Neural progenitor cell (in vitro differentiated cells): ENCODE measurements around the gene RNU5D-1. TPM values are rescaled to one million over a fixed set of nuclear protein-coding genes. Genes with fewer than 3 reads are reported as not detected.

ENCODE experiments used
- DNase-seq: peaks from one replicate; pipeline ENCODE4 v3.0.0-alpha.2; 2016; ENCODE audit warnings: low spot score
- H2AFZ ChIP-seq: fragments of 200-600 bp; sonication (generic); replicated peaks from 2 replicates; pipeline ENCODE4 v1.6.1; 2016; ENCODE audit warnings: antibody characterized with exemption
- H3F3A ChIP-seq: fragments of 200-600 bp; sonication (generic); 2 replicates; pipeline ENCODE4 v1.6.1; 2016; ENCODE audit warnings: antibody characterized with exemption, low read depth
- H3K27ac ChIP-seq: fragments of 200-600 bp; sonication (generic); 2 replicates; pipeline ENCODE4 v1.5.1; 2016; ENCODE audit warnings: mild to moderate bottlenecking
- H3K27me3 ChIP-seq: fragments of 200-600 bp; sonication (generic); 2 replicates; pipeline ENCODE4 v1.6.1; 2016; ENCODE audit warnings: mild to moderate bottlenecking, moderate library complexity
- H3K36me3 ChIP-seq: fragments of 200-600 bp; sonication (generic); 2 replicates; pipeline ENCODE4 v1.5.1; 2016
- H3K4me1 ChIP-seq: fragments of 200-600 bp; sonication (generic); 2 replicates; pipeline ENCODE4 v1.6.1; 2016; ENCODE audit warnings: mixed run types
- H3K4me2 ChIP-seq: fragments of 200-600 bp; sonication (generic); 2 replicates; pipeline ENCODE4 v1.6.1; 2016
- H3K4me3 ChIP-seq: fragments of 200-600 bp; sonication (generic); 2 replicates; pipeline ENCODE4 v1.5.1; 2016
- H3K79me2 ChIP-seq: fragments of 200-600 bp; sonication (generic); 2 replicates; pipeline ENCODE4 v1.6.1; 2016; ENCODE audit warnings: low read depth
- H3K9ac ChIP-seq: fragments of 200-600 bp; sonication (generic); 2 replicates; pipeline ENCODE4 v1.6.1; 2016
- H3K9me3 ChIP-seq: fragments of 200-600 bp; sonication (generic); 2 replicates; pipeline ENCODE4 v1.5.1; 2016; ENCODE audit warnings: low read depth
- H4K20me1 ChIP-seq: fragments of 200-600 bp; sonication (generic); 2 replicates; pipeline ENCODE4 v1.6.1; 2016; ENCODE audit warnings: low read depth
- H3K27ac Mint-ChIP-seq: 3 replicates; pipeline ENCODE4 v1.8.0; 2021; ENCODE audit warnings: mixed read lengths
- H3K27me3 Mint-ChIP-seq: 2 replicates; pipeline ENCODE4 v1.8.0; 2022; ENCODE audit warnings: low read depth, mild to moderate bottlenecking, inconsistent platforms, moderate library complexity, mixed read lengths; ENCODE audit not compliant: insufficient read depth
- H3K36me3 Mint-ChIP-seq: 3 replicates; pipeline ENCODE4 v1.8.0; 2021; ENCODE audit warnings: mixed read lengths
- H3K4me1 Mint-ChIP-seq: 3 replicates; pipeline ENCODE4 v1.8.0; 2021; ENCODE audit warnings: mixed read lengths
- H3K4me3 Mint-ChIP-seq: 3 replicates; pipeline ENCODE4 v1.8.0; 2021; ENCODE audit warnings: mild to moderate bottlenecking, moderate library complexity, mixed read lengths
- H3K9me3 Mint-ChIP-seq: 3 replicates; pipeline ENCODE4 v1.8.0; 2020; ENCODE audit warnings: mixed read lengths
- CTCF ChIP-seq: fragments of 200-600 bp; sonication (generic); IDR thresholded peaks from 2 replicates; pipeline ENCODE4 v1.5.1; 2017; ENCODE audit warnings: antibody characterized with exemption, mild to moderate bottlenecking
- EZH2 ChIP-seq: fragments of 200-600 bp; sonication (generic); IDR thresholded peaks from 2 replicates; pipeline ENCODE4 v1.6.1; 2017; ENCODE audit warnings: antibody characterized with exemption, mild to moderate bottlenecking, moderate library complexity
- EZH2phosphoT487 ChIP-seq: fragments of 200-600 bp; sonication (generic); IDR thresholded peaks from 2 replicates; pipeline ENCODE4 v1.6.1; 2017; ENCODE audit warnings: antibody characterized with exemption
- total RNA-seq: library from RNA; depleted of rRNA; stranded (reverse); fragments of >200 nt; gene quantifications from 2 replicates; pipeline ENCODE4 v1.2.3, GENCODE V29; 2015; ENCODE audit warnings: low replicate concordance

RNU5D-1 gene
- total RNA-seq, 1 donor from 2014 or later, result not detected

GRCh38 chr1:44720281-44720680, 10.7 kb downstream of the RNU5D-1 start:
- Mint-ChIP-seq H3K27me3 (peaks cover 2% of the 10 kb centered on the region), H3K4me1 (peaks cover 2% of the 10 kb centered on the region), H3K27ac (no peak overlapping the region), H3K36me3 (no peaks in the 10 kb centered on the region), H3K4me3 (no peak overlapping the region), H3K9me3 (no peaks in the 10 kb centered on the region)
- no peaks in the 10 kb centered on the region for H3K79me2 ChIP-seq
- no peak for TF ChIP-seq CTCF
- H3K27me3 ChIP-seq, result no peaks in the 10 kb centered on the region
- no peaks in the 10 kb centered on the region for H3K36me3 ChIP-seq
- H3F3A ChIP-seq, result peaks cover 8% of the 10 kb centered on the region
- no peak for DNase-seq
- H3K4me2 ChIP-seq, result no peak overlapping the region
- no peaks in the 10 kb centered on the region for H3K9me3 ChIP-seq
- no peak overlapping the region for H3K4me3 ChIP-seq
- no peaks in the 10 kb centered on the region for H4K20me1 ChIP-seq
- no peaks in the 10 kb centered on the region for H3K4me1 ChIP-seq
- H2AFZ ChIP-seq, result no peak overlapping the region
- H3K9ac ChIP-seq, result no peak overlapping the region
- H3K27ac ChIP-seq, result no peak overlapping the region

GRCh38 chr1:44719318-44719717, 11.7 kb downstream of the RNU5D-1 start:
- Histone ChIP-seq H3K27ac (no peak overlapping the region), H4K20me1 (no peaks in the 10 kb centered on the region), H3K9me3 (no peaks in the 10 kb centered on the region), H3K79me2 (no peaks in the 10 kb centered on the region), H3K9ac (no peak overlapping the region), H3K4me3 (no peak overlapping the region), H2AFZ (no peak overlapping the region), H3K4me1 (no peaks in the 10 kb centered on the region), H3K27me3 (no peaks in the 10 kb centered on the region), H3K36me3 (no peaks in the 10 kb centered on the region), H3F3A (peaks cover 8% of the 10 kb centered on the region), H3K4me2 (no peak overlapping the region)
- H3K4me1 Mint-ChIP-seq, result peaks cover 3% of the 10 kb centered on the region
- no peak overlapping the region for H3K4me3 Mint-ChIP-seq
- no peaks in the 10 kb centered on the region for H3K36me3 Mint-ChIP-seq
- no peak overlapping the region for H3K27ac Mint-ChIP-seq
- H3K27me3 Mint-ChIP-seq, result no peaks in the 10 kb centered on the region
- no peak for DNase-seq
- no peaks in the 10 kb centered on the region for H3K9me3 Mint-ChIP-seq
- TF ChIP-seq EZH2phosphoT487 (no peak), EZH2 (no peak), CTCF (no peak)

GRCh38 chr1:44718091-44718490, 12.9 kb downstream of the RNU5D-1 start:
- Mint-ChIP-seq H3K9me3 (no peaks in the 10 kb centered on the region), H3K36me3 (no peaks in the 10 kb centered on the region), H3K4me3 (no peak overlapping the region), H3K27me3 (no peaks in the 10 kb centered on the region), H3K4me1 (peaks cover 3% of the 10 kb centered on the region), H3K27ac (no peak overlapping the region)
- TF ChIP-seq CTCF (no peak), EZH2phosphoT487 (no peak), EZH2 (no peak)
- Histone ChIP-seq H3K27me3 (no peaks in the 10 kb centered on the region), H4K20me1 (no peaks in the 10 kb centered on the region), H3K4me3 (no peak overlapping the region), H3K4me1 (no peaks in the 10 kb centered on the region), H3K79me2 (no peaks in the 10 kb centered on the region), H3K9ac (no peak overlapping the region), H3K9me3 (no peaks in the 10 kb centered on the region), H3F3A (peaks cover 8% of the 10 kb centered on the region), H3K27ac (no peak overlapping the region), H3K4me2 (no peak overlapping the region), H3K36me3 (no peaks in the 10 kb centered on the region), H2AFZ (no peak overlapping the region)
- DNase-seq, result no peak

- Histone ChIP-seq H3K27ac (no peak overlapping the region), H3F3A (peaks cover 8% of the 10 kb centered on the region), H3K79me2 (no peaks in the 10 kb centered on the region), H3K9me3 (no peaks in the 10 kb centered on the region), H3K4me2 (no peak overlapping the region), H3K36me3 (no peaks in the 10 kb centered on the region), H3K4me1 (no peaks in the 10 kb centered on the region), H3K9ac (no peak overlapping the region), H2AFZ (no peak overlapping the region), H3K27me3 (no peaks in the 10 kb centered on the region), H4K20me1 (no peaks in the 10 kb centered on the region), H3K4me3 (no peak overlapping the region)
- H3K4me3 Mint-ChIP-seq, result no peak overlapping the region
- no peaks in the 10 kb centered on the region for H3K27me3 Mint-ChIP-seq
- H3K4me1 Mint-ChIP-seq, result peaks cover 3% of the 10 kb centered on the region
- no peak for DNase-seq
- H3K27ac Mint-ChIP-seq, result no peak overlapping the region
- H3K36me3 Mint-ChIP-seq, result no peaks in the 10 kb centered on the region
- TF ChIP-seq CTCF, result no peak
- no peak for TF ChIP-seq EZH2
- no peak for TF ChIP-seq EZH2phosphoT487
- no peaks in the 10 kb centered on the region for H3K9me3 Mint-ChIP-seq
Observed at GRCh38 chr1:44717653-44718052, 13.3 kb downstream of the RNU5D-1 start.
